ENCODE results near the gene AK1.
"Not testable (repeated sequence)": the region's sequence is repeated elsewhere in the genome, so short reads cannot be mapped to it uniquely, and the experiment has no call there.

The AK1 gene

GRCh38 chr9:127886401-127886972 lies 9.0 kb upstream of the AK1 start:
- FAIRE-seq, result no peak

GRCh38 chr9:127885508-127886281 lies 8.2 kb upstream of the AK1 start:
- no peak for FAIRE-seq
- no peak for DNase-seq (ENCODE audit: extremely low spot score, insufficient read length, low read depth)

More at GRCh38 chr9:127886401-127886972, 9.0 kb upstream of the AK1 start:
- DNase-seq (ENCODE audit: extremely low spot score, insufficient read length, low read depth), result no peak

GRCh38 chr9:127884976-127885490 lies 7.6 kb upstream of the AK1 start:
- FAIRE-seq (peak; percentile 21), DNase-seq (ENCODE audit: extremely low spot score, insufficient read length, low read depth) (no peak)

- DNase-seq (ENCODE audit: extremely low spot score, insufficient read length, low read depth), result no peak
Observed at GRCh38 chr9:127884427-127884911, 7.0 kb upstream of the AK1 start.

GRCh38 chr9:127883959-127884358 lies 6.5 kb upstream of the AK1 start:
- no peak for DNase-seq (ENCODE audit: extremely low spot score, insufficient read length, low read depth)
- no peak for FAIRE-seq

More at GRCh38 chr9:127884427-127884911, 7.0 kb upstream of the AK1 start:
- no peak for FAIRE-seq

- FAIRE-seq, result not testable (repeated sequence)
Observed at GRCh38 chr9:127881715-127882114, 4.2 kb upstream of the AK1 start.

GRCh38 chr9:127880143-127880542 lies 2.7 kb upstream of the AK1 start:
- DNase-seq (ENCODE audit: extremely low spot score, insufficient read length, low read depth), result no peak
- FAIRE-seq, result no peak

More at GRCh38 chr9:127881715-127882114, 4.2 kb upstream of the AK1 start:
- not testable (repeated sequence) for DNase-seq (ENCODE audit: extremely low spot score, insufficient read length, low read depth)

GRCh38 chr9:127878652-127879390 lies 1.3 kb upstream of the AK1 start:
- DNase-seq (ENCODE audit: extremely low spot score, insufficient read length, low read depth) (no peak), FAIRE-seq (no peak)

GRCh38 chr9:127878001-127878651 lies 651 bp upstream of the AK1 start:
- FAIRE-seq (no peak), DNase-seq (ENCODE audit: extremely low spot score, insufficient read length, low read depth) (no peak)

GRCh38 chr9:127876764-127877562 lies 512 bp downstream of the AK1 start:
- FAIRE-seq (no peak), DNase-seq (ENCODE audit: extremely low spot score, insufficient read length, low read depth) (no peak)

- FAIRE-seq (no peak), DNase-seq (ENCODE audit: extremely low spot score, insufficient read length, low read depth) (no peak)
Observed at GRCh38 chr9:127876026-127876763, 1.3 kb downstream of the AK1 start.

- DNase-seq (ENCODE audit: extremely low spot score, insufficient read length, low read depth) (no peak), FAIRE-seq (no peak)
Observed at GRCh38 chr9:127875306-127875966, 2.0 kb downstream of the AK1 start.

GRCh38 chr9:127874301-127875221 lies 2.9 kb downstream of the AK1 start:
- FAIRE-seq, result no peak
- no peak for DNase-seq (ENCODE audit: extremely low spot score, insufficient read length, low read depth)

GRCh38 chr9:127873886-127874285 lies 3.6 kb downstream of the AK1 start:
- FAIRE-seq (no peak), DNase-seq (ENCODE audit: extremely low spot score, insufficient read length, low read depth) (no peak)

- FAIRE-seq (no peak), DNase-seq (ENCODE audit: extremely low spot score, insufficient read length, low read depth) (no peak)
Observed at GRCh38 chr9:127873223-127873691, 4.2 kb downstream of the AK1 start.

- DNase-seq (ENCODE audit: extremely low spot score, insufficient read length, low read depth), result no peak
- FAIRE-seq, result no peak
Observed at GRCh38 chr9:127872369-127873222, 4.9 kb downstream of the AK1 start.
